Ovary (tissue), 3 donors: ENCODE results near the gene NFIB.

Source experiments
- EP300 ChIP-seq: sonication (generic); formaldehyde crosslinking; IDR thresholded peaks from one replicate; pipeline ENCODE4 v1.6.1; 2017; ENCODE audit warnings: antibody characterized with exemption
- POLR2A ChIP-seq: fragments of 450-650 bp; IDR thresholded peaks from one replicate; pipeline ENCODE4 v1.6.1; 2017; ENCODE audit warnings: antibody characterized with exemption, mild to moderate bottlenecking, moderate library complexity
- TF ChIP-seq, protein P1 (sequence below), 3 donors: fragments of 450-650 bp in 2 of 3; fragments of 200-600 bp in 1 of 3; IDR thresholded peaks; one replicate each; pipeline versions ENCODE4 v1.5.1 to v1.8.0; 2016 to 2022; ENCODE audit warnings: antibody characterized with exemption in 3 of 3, mild to moderate bottlenecking in 1 of 3
- donor health status: DM: no; HTN: no; CAD: no.

- TF ChIP-seq, protein P1, sequence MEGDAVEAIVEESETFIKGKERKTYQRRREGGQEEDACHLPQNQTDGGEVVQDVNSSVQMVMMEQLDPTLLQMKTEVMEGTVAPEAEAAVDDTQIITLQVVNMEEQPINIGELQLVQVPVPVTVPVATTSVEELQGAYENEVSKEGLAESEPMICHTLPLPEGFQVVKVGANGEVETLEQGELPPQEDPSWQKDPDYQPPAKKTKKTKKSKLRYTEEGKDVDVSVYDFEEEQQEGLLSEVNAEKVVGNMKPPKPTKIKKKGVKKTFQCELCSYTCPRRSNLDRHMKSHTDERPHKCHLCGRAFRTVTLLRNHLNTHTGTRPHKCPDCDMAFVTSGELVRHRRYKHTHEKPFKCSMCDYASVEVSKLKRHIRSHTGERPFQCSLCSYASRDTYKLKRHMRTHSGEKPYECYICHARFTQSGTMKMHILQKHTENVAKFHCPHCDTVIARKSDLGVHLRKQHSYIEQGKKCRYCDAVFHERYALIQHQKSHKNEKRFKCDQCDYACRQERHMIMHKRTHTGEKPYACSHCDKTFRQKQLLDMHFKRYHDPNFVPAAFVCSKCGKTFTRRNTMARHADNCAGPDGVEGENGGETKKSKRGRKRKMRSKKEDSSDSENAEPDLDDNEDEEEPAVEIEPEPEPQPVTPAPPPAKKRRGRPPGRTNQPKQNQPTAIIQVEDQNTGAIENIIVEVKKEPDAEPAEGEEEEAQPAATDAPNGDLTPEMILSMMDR (IDR thresholded peaks at IDR 0.05): no peak
- TF ChIP-seq POLR2A (no peak), EP300 (no peak)
Observed at GRCh38 chr9:14281136-14281795, 32.7 kb downstream of the NFIB start.
